GM12872 (cell line): ENCODE data around the gene GOLT1A.

ENCODE experiments used
- TF ChIP-seq, protein P1 (sequence below): IDR thresholded peaks from 3 replicates; pipeline ENCODE4 v1.5.1; 2011; ENCODE audit warnings: low read depth, mild to moderate bottlenecking, low read length, moderate library complexity; ENCODE audit not compliant: insufficient read depth

GOLT1A gene

GRCh38 chr1:204213668-204214662 lies at the start of gene GOLT1A:
GOLT1A (minus strand) TSS chr1:204213988; CDS start chr1:204213906, 82 bp downstream.
- TF ChIP-seq, protein P1, sequence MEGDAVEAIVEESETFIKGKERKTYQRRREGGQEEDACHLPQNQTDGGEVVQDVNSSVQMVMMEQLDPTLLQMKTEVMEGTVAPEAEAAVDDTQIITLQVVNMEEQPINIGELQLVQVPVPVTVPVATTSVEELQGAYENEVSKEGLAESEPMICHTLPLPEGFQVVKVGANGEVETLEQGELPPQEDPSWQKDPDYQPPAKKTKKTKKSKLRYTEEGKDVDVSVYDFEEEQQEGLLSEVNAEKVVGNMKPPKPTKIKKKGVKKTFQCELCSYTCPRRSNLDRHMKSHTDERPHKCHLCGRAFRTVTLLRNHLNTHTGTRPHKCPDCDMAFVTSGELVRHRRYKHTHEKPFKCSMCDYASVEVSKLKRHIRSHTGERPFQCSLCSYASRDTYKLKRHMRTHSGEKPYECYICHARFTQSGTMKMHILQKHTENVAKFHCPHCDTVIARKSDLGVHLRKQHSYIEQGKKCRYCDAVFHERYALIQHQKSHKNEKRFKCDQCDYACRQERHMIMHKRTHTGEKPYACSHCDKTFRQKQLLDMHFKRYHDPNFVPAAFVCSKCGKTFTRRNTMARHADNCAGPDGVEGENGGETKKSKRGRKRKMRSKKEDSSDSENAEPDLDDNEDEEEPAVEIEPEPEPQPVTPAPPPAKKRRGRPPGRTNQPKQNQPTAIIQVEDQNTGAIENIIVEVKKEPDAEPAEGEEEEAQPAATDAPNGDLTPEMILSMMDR = peak; percentile 66

GRCh38 chr1:204263254-204263910 lies 49.6 kb upstream of the GOLT1A start:
- TF ChIP-seq, protein P1 = no peak

DNA sequence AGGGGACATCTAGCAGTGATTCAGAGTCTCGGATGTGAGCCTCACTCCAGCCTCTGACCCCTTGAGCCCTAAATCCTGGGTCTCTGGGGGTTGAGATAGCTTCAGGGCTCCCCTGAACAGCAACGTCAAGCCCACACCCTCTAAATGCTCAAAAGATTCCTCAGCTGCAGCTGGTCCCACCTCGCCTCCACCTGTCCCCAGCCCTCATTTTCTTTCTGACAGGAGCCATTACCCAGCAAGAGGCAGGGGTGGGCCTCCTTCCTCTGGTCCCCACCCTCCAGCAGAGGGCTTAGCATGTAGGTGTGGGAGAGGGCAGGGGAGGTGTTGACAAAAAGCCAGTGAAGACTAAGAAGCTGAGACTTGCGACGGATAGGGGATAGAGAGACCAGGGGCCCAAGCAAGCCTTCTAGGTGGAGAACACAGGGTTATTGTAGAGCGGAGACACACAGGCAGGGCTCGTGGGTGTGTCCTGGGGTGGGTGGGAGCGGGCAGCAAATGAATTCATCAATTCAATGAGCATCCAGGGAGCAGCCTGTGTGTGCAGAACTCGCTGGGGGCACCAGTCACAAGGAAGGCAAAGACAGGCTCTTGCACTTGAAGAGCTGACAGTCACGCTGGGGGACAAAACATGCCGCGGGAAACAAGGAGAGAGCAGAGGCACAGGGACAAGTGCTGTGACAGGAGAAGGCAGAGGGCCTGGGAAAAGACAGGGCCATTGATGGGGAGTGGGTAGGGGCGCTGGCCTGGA lies 48.9 kb upstream of the GOLT1A start:
- TF ChIP-seq, protein P1 = no peak

GRCh38 chr1:204261746-204262505 lies 48.1 kb upstream of the GOLT1A start:
- TF ChIP-seq, protein P1 = no peak

GRCh38 chr1:204261266-204261665 lies 47.5 kb upstream of the GOLT1A start:
- TF ChIP-seq, protein P1 = no peak

GRCh38 chr1:204260601-204261197 lies 46.9 kb upstream of the GOLT1A start:
- TF ChIP-seq, protein P1 = no peak
